Activated naive CD8-positive, alpha-beta T cell treated with anti-CD3 and anti-CD28 coated beads, Interleukin-2, amount 50 U/mL, for 16 hours (primary cell): Measurements from ENCODE around the gene DDA1.

Experiments used
- DNase-seq: peaks from one replicate; pipeline ENCODE4 v3.0.0-alpha.2; 2020; ENCODE audit warnings: low read depth, low spot score

DDA1 gene

DNA sequence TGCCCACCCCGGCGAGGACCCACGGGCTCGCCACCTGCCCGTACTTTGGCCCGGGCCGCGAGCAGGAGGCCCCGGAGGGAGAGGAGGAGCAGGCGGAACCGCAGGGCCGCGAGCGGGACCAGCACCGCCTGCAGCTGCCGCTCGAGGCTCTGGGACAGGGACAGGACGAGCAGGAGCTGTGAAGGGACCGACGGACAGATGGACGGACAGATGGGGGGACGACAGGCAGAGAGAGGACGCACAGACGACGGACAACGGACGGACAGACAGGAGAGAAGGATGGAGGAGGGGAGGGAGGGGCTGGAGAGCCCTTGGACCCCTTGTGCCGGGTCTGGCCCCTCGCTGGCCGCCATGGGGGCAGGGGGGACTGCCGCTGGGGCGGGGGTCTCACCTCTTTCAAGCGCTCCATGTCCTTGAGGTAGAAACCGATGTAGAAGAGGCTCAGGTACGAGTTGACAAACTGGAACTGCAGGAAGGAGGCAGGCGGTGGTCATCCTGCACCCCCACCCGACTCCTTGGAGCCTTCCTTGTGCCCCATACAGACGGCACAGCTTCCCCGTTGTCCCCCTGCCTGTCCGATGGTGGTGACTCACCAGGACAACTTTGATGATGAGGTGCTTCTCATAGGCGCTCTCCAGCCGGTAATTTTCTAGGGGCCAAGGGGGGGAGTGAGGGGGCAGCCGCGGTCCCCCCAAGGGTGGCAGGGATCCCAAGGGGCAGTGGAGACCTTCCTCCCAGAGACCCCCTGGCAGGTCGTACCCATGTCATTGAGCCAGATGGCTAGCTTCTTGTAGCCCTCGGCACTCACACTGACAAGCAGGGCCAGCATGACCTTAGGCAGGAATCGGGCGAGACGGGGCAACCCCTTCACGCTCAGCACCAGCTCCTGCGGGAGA, 20.3 kb downstream of the DDA1 start:
- no peak for DNase-seq

DNA sequence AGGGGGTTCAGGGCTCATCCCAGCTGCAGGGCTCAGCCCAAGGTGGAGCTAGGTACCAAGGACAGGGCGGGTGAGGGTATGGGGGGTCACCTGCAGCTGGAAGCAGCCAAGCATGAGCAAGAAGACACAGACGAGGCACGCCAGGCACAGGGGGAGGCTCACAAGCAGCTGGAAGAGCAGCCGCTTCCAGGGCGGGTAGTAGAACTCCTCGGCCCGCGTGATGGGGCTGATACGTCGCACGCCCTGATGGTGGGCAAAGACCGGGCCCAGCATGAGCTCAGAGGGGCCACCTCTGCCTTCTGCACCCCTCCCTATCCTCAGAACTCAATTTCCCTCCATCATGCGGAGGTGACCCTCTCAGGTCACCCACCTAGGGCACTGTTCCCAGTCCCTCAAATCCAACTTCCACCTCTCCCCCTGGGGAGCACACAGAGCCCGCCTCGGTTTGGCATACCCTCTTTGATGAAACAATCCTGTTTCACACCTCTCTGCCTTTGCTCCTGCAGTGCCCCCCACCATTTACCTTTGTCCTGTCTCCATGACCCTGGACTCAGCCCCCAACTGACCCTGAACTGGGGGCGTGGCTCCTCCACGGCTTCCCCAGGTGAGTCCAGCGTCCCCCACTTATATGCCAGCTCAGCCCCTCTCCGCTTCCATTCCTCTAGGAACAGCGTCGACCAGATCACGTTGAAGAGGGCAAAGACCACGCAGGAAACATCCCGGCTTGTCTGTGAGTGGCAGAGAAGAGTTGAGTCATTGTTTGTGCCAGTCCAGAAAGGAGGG, 21.1 kb downstream of the DDA1 start:
- no peak for DNase-seq

DNA sequence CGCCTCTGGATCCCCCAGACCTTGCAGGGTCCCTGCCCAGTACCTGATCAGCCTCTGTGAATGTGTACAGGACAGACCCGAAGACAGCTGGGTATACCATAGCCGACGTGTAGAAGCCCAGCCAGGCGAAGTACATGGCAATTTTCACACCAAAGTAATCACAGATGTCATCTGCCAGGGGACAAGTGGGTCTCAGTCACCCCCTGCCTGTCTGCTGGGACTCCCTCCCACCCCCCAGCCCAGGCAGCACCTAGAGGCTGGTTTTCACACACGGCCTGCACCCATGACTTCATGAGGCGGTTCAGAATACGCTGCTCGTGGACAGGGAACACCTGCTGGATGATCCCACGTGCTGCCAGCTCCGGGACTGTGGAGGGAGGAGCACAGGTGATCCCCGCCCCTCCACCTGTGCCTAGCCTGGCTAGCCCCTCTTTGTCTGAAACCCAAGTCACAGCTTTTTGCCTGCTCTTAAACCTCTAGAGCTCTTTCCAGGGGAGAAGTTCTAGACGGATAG, 21.7 kb downstream of the DDA1 start:
- no peak for DNase-seq

- DNase-seq = no peak
These were observed 23.0 kb downstream of the DDA1 start for GRCh38 chr19:17332360-17332676.

DNA sequence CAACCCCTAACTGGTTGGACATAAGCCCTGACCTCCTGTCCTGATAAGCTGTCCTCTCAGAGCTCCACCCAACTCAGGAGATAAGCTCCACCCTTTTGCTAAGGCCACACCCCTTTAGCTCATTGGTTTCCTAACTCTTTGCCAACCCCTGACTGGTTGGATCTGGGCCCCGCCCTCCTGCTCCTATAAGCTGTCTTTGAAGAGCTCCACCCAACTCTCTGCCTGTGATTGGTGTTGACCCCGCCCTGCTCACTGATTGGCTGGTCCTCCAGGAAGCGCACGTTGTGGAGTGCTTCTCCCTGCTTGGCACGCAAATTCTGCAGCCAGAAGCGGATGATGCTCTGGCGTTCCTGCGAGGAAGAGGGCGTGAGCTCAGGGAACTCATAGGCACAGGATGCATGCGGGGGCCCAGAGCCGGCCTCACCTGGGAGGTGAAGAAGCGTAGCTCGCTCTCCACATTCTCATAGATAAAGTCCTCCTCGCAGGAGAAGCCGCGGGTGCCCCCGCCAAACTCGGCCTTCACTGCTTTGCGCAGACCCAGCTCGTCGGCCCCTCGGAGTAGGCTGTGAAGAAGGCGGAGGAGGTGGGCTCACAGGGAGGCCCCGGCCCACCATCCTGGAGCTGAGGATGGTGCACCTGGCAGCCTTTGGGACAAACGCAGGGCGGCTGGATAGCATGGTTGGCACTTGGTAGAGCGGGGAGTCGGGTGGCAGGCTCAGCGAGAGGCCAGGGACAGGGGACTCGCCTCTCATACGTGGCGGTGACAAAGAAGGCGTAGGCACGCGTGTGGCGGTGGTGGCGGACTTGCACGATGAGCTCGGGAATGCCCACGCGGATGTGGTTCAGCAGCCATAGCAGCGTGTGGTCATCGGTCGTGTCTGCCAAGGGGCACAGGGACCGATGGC, 23.6 kb downstream of the DDA1 start:
- no peak for DNase-seq

DNA sequence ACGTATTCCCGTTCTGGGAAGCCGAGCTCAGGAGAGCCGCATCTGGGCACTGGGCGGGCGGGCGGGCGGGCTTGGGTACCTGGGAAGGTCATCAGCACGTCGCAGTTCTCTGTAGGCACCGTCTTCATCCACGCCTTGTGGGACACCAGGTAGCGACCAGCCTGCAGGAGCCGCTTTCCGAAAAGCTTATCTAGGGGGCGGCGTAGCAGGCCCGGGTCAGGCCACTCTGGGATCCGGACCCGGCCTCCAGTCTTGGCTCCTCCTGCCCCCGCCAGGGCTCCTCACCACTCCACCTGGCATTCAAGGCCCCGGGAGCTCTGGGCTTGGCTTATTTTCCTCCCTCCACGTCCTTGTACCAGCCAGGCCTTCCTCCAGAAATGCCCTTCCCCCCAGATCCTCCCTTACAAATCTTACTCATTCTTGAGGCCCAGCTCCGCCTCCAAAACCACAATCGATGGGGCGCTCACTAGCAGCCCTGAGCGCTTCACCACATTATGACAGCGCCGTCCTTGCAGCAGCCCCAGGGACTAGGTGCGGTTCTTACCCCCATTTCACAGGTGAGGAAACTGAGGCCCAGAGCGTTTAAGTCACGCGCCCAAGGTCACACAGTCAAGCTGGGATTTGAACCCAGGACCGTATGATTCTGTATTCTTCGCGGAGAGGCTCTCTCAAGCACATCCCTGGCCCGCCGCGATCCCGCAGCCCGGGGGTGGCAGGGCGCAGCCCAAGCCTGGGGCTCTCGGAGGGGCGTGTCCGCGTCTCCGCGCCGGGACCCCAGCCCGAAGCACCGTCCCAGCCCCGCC, 24.4 kb downstream of the DDA1 start:
- DNase-seq = peak; percentile 47

- DNase-seq = peak; percentile 88
These were observed 25.3 kb downstream of the DDA1 start, which contains the start of gene ANO8 for GRCh38 chr19:17334414-17335409. ANO8 (minus strand) TSS chr19:17334855; CDS start chr19:17334670, 185 bp downstream.

GRCh38 chr19:17335575-17335974, 26.2 kb downstream of the DDA1 start:
- no peak for DNase-seq

DNA sequence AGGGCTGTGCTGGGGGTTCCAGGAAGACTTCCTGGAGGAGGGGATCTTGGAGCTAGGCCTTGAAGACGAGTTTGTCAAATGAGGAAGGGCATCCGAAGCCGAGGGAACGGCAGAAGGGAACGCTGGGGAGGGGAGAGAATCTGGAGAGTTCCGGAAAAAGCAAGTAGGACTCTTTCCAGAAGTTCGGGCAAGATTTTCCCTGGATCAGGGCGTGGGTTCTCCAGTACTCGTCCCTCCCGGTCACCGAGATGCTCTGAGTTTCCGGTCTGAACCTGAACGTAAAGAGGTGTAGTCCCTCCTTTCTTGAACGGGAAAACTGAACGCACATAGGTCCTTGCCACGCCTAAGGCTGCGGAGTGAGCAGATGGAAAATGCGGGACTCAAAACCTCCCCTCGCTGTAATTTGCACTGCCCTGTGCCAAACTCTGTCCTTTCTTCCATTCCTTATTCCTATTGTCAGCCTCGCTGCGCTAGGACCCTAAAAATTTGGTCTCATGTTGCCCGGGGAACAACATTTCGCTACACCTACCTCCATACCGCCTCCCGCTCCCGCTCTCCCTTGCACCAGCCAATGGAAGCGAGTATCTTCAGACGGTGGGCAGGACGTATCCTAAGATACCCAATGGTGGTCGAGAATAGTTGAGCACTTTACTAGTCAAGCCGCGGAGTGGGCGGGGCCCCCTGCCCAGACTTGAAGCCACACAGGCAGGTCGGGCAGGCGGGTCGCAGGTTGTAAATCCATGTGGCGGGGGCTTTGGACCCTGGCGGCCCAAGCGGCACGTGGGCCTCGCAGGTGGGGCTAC, 27.7 kb downstream of the DDA1 start, which contains the start of gene GTPBP3:
Gene GTPBP3, plus strand, starts transcription at position 682 of the 803 bp plus-strand sequence. Its CDS starts 59 bp downstream, at position 741.
- DNase-seq = peak; percentile 94

- DNase-seq = no peak
These were observed 28.5 kb downstream of the DDA1 start for GRCh38 chr19:17337675-17338432.

DNA sequence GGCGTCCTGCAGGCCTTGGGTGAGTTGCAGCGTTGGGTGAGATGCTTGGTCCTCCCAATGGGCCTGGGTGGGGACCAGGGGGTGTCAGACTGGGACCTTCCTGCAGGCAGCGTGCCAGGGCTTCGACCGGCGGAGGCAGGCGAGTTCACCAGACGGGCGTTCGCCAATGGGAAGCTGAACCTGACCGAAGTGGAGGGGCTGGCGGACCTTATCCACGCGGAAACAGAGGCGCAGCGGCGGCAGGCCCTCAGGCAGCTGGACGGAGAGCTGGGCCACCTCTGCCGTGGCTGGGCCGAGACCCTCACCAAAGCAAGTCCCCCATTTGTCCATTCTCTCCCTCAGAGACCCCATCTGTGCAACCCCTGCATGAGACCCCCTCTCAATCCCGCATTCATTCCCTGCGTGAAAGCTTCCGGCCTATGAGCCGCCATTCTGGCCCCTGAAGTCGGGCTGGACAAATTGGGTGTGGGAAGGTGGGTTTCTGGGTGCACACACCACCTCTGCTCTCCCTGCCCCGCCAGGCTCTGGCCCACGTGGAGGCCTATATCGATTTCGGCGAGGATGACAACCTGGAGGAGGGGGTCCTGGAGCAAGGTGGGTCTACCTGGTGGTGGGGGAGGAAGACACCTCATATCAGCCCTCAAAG, 29.2 kb downstream of the DDA1 start:
- DNase-seq = no peak

DNA sequence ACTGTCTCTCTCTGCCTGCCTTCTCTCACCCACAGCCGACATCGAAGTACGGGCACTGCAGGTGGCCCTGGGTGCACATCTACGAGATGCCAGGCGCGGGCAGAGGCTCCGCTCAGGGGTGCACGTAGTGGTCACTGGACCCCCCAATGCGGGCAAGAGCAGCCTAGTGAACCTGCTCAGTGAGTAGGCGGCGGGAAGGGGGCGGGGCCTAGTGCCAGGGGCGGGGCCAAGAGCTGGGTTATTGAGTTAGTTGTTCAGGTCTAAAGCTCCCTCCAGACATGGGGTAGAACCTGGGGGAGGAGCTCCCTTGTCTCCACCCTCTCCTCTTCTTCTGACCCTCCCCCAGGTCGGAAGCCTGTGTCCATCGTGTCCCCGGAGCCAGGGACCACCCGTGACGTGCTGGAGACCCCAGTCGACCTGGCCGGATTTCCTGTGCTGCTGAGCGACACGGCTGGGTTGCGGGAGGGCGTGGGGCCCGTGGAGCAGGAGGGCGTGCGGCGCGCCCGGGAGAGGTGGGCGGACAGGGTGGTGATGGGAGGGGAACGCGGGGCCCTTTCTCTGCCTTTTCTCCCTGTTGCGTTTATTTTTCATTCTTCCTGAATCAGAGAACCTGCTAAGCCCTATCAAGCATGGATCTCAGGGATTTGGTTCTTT, 29.9 kb downstream of the DDA1 start:
- DNase-seq = no peak

GRCh38 chr19:17340302-17340870, 31.0 kb downstream of the DDA1 start:
- DNase-seq = no peak

DNA sequence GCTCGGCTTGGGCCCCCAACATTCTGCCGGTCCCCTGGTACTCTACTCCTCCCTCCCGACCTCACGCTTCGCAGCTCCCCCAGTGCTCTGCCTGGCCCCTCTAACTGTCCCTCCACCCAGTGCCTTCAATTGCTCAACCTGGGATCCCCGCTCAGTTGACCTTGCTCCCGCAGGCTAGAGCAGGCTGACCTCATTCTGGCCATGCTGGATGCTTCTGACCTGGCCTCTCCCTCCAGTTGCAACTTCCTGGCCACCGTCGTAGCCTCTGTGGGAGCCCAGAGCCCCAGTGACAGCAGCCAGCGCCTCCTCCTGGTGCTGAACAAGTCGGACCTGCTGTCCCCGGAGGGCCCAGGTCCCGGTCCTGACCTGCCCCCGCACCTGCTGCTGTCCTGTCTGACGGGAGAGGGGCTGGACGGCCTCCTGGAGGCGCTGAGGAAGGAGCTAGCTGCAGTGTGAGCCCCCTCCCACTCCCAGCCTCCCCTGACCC, 31.6 kb downstream of the DDA1 start:
- DNase-seq = no peak

- no peak for DNase-seq
These were observed 32.0 kb downstream of the DDA1 start for GRCh38 chr19:17341386-17341785.

DNA sequence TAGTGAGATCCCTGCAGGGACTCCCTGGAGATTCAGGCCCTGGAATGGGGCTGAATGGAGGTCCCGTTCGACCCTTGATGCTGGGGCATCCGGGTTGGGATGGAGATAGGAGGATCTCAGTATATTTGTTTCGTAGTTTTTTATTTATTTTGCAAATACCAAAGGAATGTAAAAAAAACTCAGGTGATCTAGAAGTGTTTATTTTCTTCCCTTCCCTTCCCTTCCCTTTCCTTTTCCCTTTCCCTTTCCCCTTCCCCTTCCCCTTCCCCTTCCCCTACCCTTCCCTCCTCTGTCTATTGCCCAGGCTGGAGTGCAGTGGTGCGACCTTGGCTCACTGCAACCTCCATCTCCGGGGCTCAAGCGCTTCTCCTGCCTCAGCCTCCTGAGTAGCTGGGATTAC, 32.5 kb downstream of the DDA1 start:
- no peak for DNase-seq
